ENCODE measurements around the gene CETN1. TPM values are rescaled to one million over a fixed set of nuclear protein-coding genes. Genes with fewer than 3 reads are reported as not detected.
A peak's percentile ranks its signal among the peaks of the same experiment; 100 is the strongest.

The CETN1 gene
- total and polyA plus RNA-seq, 4 donors = not detected

DNA sequence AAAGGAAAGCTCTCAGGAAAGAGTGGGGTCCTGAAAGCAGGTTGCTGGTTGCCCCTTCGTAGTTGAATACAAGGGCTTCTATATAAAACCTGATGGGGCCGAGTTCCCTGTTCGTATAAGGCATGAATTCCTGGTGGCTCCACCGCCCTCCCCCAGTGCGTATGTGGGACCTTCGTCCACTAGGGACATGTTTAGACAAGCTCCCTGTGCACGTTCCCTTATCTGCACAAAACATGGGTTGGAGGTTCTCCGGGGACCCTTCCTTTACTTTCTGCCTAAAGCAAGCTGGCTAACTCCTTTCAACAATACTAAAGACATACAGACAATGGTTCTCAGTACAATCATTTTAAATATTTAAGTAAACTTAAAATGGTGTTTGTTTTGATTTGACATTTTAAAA, 24.6 kb downstream of the CETN1 start:
- Histone ChIP-seq H3K9ac (ENCODE audit: insufficient read depth in 1 of 2, low read length in 2 of 2) (no peak overlapping the region), H3K27ac (ENCODE audit: low read depth in 1 of 2, low read length in 1 of 2) (no peak overlapping the region), H3K27me3 (ENCODE audit: control insufficient read depth in 3 of 3, insufficient read depth in 3 of 3, low read length in 2 of 3) (no peaks in the 10 kb centered on the region), H3K36me3 (ENCODE audit: control insufficient read depth in 4 of 4, insufficient read depth in 4 of 4, low read length in 4 of 4) (no peaks in the 10 kb centered on the region), H3K4me3 (no peak overlapping the region), H3K9me3 (ENCODE audit: control insufficient read depth in 4 of 4, insufficient read depth in 3 of 4, low read length in 3 of 4) (no peaks in the 10 kb centered on the region), H3K4me1 (ENCODE audit: control insufficient read depth in 5 of 5, insufficient read depth in 5 of 5, low read length in 5 of 5) (peaks cover 0 to 14% (median 0%) of the 10 kb centered on the region in 5 donors)
- DNase-seq (no peak), ATAC-seq (ENCODE audit: insufficient read depth, low FRiP score) (no peak)
- WGBS, 2 donors = 83 to 91% methylated on average over 8 of the region's 8 CpGs
- TF ChIP-seq, protein P1, sequence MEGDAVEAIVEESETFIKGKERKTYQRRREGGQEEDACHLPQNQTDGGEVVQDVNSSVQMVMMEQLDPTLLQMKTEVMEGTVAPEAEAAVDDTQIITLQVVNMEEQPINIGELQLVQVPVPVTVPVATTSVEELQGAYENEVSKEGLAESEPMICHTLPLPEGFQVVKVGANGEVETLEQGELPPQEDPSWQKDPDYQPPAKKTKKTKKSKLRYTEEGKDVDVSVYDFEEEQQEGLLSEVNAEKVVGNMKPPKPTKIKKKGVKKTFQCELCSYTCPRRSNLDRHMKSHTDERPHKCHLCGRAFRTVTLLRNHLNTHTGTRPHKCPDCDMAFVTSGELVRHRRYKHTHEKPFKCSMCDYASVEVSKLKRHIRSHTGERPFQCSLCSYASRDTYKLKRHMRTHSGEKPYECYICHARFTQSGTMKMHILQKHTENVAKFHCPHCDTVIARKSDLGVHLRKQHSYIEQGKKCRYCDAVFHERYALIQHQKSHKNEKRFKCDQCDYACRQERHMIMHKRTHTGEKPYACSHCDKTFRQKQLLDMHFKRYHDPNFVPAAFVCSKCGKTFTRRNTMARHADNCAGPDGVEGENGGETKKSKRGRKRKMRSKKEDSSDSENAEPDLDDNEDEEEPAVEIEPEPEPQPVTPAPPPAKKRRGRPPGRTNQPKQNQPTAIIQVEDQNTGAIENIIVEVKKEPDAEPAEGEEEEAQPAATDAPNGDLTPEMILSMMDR (IDR thresholded peaks at IDR 0.05; ENCODE audit: control extremely low read depth, extremely low read depth) = no peak

DNA sequence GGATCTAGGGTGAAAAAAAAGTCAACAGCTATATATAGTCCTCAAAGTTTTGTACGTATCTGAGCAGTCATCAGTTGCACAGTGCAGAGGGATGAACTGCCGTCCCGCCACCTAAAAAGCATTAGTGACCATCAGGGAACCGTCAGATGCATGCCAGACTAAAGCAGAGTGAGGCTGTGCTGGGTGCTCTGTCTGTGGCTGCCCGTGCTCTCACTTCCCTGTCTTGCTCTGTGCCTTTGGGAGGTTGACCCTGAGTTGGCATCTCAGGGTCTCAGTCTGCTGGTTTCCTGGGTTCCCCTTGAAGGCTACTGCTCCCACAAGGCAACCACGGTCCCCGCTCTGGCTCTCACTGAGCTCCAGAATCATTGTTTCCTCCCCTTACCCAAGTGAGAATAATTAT, 27.8 kb downstream of the CETN1 start:
- Histone ChIP-seq H3K27me3 (ENCODE audit: control insufficient read depth in 3 of 3, insufficient read depth in 3 of 3, low read length in 2 of 3) (no peaks in the 10 kb centered on the region), H3K27ac (ENCODE audit: low read depth in 1 of 2, low read length in 1 of 2) (no peak overlapping the region), H3K4me3 (no peak overlapping the region), H3K9me3 (ENCODE audit: control insufficient read depth in 4 of 4, insufficient read depth in 3 of 4, low read length in 3 of 4) (no peaks in the 10 kb centered on the region), H3K9ac (ENCODE audit: insufficient read depth in 1 of 2, low read length in 2 of 2) (no peak overlapping the region), H3K4me1 (ENCODE audit: control insufficient read depth in 5 of 5, insufficient read depth in 5 of 5, low read length in 5 of 5) (peaks cover 0 to 26% (median 5%) of the 10 kb centered on the region in 5 donors), H3K36me3 (ENCODE audit: control insufficient read depth in 4 of 4, insufficient read depth in 4 of 4, low read length in 4 of 4) (no peaks in the 10 kb centered on the region)
- ATAC-seq (ENCODE audit: insufficient read depth, low FRiP score) (no peak), DNase-seq (no peak)
- 87 to 94% methylated on average over 7 of the region's 7 CpGs for WGBS, 2 donors
- TF ChIP-seq, protein P1 (IDR thresholded peaks at IDR 0.05; ENCODE audit: control extremely low read depth, extremely low read depth) = no peak

GRCh38 chr18:610214-610928, 30.2 kb downstream of the CETN1 start:
- no peaks in the 10 kb centered on the region for H3K9me3 ChIP-seq (ENCODE audit: control insufficient read depth in 4 of 4, insufficient read depth in 3 of 4, low read length in 3 of 4)
- no peaks in the 10 kb centered on the region for H3K36me3 ChIP-seq (ENCODE audit: control insufficient read depth in 4 of 4, insufficient read depth in 4 of 4, low read length in 4 of 4)
- no peak overlapping the region for H3K9ac ChIP-seq (ENCODE audit: insufficient read depth in 1 of 2, low read length in 2 of 2)
- DNase-seq (peak; percentile 90 to 93 (median 93)), ATAC-seq (ENCODE audit: insufficient read depth, low FRiP score) (no peak)
- peaks cover 0 to 26% (median 5%) of the 10 kb centered on the region in 5 donors for H3K4me1 ChIP-seq (ENCODE audit: control insufficient read depth in 5 of 5, insufficient read depth in 5 of 5, low read length in 5 of 5)
- no peak overlapping the region for H3K4me3 ChIP-seq
- H3K27me3 ChIP-seq (ENCODE audit: control insufficient read depth in 3 of 3, insufficient read depth in 3 of 3, low read length in 2 of 3) = no peaks in the 10 kb centered on the region
- no peak overlapping the region for H3K27ac ChIP-seq (ENCODE audit: low read depth in 1 of 2, low read length in 1 of 2)
- TF ChIP-seq, protein P1 (IDR thresholded peaks at IDR 0.05; ENCODE audit: control extremely low read depth, extremely low read depth) = no peak
- 83 to 85% methylated on average over 15 of the region's 15 CpGs for WGBS, 2 donors
